ENCODE measurements around the gene ADAM10.

Gene ADAM10

GRCh38 chr15:58548308-58549012 lies 201.0 kb downstream of the ADAM10 start:
- DNase-seq: no peak

DNA sequence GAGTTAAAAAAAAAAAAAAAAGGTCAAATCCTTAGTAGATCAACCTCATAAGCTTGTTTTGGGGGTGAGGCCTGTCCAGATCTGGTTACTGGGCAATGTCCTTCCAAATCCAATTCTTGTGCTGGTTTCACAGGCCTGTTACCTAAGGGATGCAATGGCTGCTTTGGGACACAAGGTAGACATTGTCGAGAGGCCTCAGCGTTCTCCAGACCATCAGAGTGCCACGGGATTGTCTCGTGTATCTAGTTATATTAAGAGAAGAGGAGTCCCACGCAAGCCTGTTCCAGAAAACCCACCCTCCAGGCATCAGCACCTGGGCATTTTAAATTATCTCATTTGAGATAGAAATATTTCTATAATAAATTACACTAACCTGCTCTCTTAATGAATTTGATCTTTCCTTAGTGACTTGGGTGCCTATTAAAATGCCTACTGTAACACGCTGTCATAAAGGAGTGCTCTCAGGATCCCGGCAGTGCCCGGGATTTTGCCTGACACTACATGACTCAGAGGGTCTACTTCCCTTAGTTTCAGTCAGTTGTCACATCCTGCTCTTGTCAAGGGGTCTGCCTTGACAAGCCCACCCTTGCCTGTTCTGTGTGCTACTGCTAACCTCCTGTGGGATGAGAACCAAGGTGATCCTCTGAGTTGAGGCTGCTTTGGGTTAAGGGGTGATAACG lies 201.7 kb downstream of the ADAM10 start:
- DNase-seq: no peak

DNA sequence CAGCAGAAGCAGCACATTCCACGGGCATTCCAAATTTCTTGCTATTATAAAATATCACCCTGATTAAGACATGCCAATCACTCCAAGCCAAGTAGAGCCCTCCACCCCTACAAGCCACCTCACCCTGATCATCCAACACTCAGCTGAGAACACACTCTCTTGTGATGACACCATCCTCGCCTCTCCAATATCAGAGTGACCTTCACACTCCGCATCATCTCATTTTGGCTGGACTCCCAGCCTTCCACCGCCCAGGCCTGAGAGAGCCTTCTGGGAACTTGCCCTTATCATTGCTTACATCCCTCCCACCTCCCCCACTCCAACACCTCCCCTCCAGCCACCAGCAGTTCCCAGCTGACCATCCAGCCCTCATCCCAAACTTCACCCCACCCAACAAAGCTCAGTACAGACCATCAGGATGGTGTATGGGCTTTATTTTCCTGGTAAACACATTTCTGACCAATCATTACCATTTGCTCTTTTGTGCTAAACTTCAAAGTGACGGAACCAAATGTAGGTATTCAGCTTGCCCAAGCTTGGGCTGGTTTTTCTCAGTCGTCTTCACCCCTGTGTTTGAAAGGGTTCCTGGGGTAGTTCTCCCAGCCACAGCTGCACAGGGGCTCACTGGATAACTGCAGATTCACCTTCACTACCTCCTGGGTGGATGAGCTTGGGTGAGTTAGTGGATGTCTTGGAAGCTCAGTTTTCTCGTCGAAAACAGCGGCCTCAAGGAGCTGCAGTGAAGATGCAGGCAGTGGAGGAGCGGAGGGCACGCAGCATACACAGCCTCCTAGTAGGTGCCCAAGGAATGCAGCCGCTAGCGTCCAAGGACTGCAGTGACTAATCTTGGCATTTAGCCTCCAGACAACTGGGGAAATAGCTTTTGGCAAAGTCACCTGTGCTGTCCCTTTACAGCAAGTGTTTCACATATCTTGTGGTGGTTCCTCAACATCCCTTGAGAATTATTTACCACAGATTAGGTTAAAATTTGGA lies 202.6 kb downstream of the ADAM10 start:
- DNase-seq: no peak

DNA sequence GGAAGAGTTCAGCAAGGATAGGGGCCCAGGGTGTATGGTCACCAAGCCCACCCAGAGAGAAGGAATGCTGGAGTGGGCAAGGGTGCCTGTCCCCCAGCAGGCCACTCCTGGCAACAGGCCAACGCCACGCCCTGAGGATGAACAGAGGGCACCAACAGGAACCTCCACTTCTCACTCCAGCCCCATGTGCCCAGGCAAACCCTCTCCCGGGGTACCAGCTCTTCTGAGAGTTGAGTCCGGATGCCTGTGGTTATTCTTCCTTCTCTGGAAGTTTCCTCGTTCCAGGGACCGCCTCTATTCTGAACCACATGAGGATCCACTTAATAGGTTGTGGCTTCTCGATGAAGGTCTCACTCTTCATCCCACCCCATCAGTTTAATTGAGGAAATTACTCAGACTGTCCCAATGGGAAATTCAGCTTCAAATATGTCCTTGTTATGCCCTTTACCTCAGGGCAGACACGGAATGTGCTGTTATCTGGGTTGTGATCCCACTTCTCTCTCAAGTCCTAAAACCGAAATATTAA lies 203.4 kb downstream of the ADAM10 start:
- no peak for DNase-seq

- no peak for DNase-seq
These were observed 204.0 kb downstream of the ADAM10 start for GRCh38 chr15:58545307-58546065.

DNA sequence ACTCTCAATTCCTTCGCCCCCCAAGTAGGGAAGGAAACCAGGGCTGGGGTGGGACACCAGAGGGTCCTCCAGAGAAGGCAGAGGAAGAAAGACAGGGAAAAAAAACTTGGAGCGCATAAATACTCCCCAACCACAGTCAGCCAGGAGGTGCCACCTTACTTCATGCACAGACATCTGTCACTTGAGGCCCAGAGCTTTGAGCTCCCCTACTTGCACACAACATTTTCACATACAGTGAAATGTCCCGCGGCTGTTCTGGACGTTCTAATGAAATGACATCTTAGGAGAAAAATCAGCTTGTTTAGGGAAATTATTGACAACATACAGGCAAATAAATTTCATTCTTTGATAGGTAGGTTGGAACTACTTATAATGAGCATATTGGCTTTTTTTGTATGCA lies 204.8 kb downstream of the ADAM10 start:
- DNase-seq: no peak

GRCh38 chr15:58543664-58544335 lies 205.7 kb downstream of the ADAM10 start:
- no peak for DNase-seq

GRCh38 chr15:58541410-58542087 lies 208.0 kb downstream of the ADAM10 start:
- DNase-seq: no peak

- DNase-seq: no peak
These were observed 210.0 kb downstream of the ADAM10 start for GRCh38 chr15:58539548-58539947.

GRCh38 chr15:58538901-58539300 lies 210.6 kb downstream of the ADAM10 start:
- DNase-seq: no peak

Data from NCI-H526 treated with DMSO at 0.1 percent for 48 hours (cell line).